NCI-H2029 (cell line): Measurements from ENCODE around the gene PTPRK.
"Not testable (repeated sequence)": the region's sequence is repeated elsewhere in the genome, so short reads cannot be mapped to it uniquely, and the experiment has no call there.

Experiments used
- DNase-seq: peaks from one replicate; lab custom pipeline; 2025; lab: John Stamatoyannopoulos, UW

PTPRK gene

GRCh38 chr6:128438393-128438792 is 82.0 kb downstream of the PTPRK start:
- no peak for DNase-seq

- no peak for DNase-seq
These were observed 82.7 kb downstream of the PTPRK start for GRCh38 chr6:128437685-128438084.

- not testable (repeated sequence) for DNase-seq
These were observed 85.6 kb downstream of the PTPRK start for GRCh38 chr6:128434752-128435151.

GRCh38 chr6:128432394-128432793 is 88.0 kb downstream of the PTPRK start:
- DNase-seq, result no peak

GRCh38 chr6:128427139-128427538 is 93.3 kb downstream of the PTPRK start:
- no peak for DNase-seq

GRCh38 chr6:128425856-128426255 is 94.5 kb downstream of the PTPRK start:
- no peak for DNase-seq

GRCh38 chr6:128422871-128423270 is 97.5 kb downstream of the PTPRK start:
- DNase-seq, result no peak

- no peak for DNase-seq
These were observed 98.2 kb downstream of the PTPRK start for GRCh38 chr6:128422200-128422599.

GRCh38 chr6:128421788-128422187 is 98.6 kb downstream of the PTPRK start:
- no peak for DNase-seq

GRCh38 chr6:128417698-128418097 is 102.7 kb downstream of the PTPRK start:
- DNase-seq, result no peak

GRCh38 chr6:128415387-128415786 is 105.0 kb downstream of the PTPRK start:
- no peak for DNase-seq

- DNase-seq, result no peak
These were observed 105.5 kb downstream of the PTPRK start for GRCh38 chr6:128414943-128415342.

- DNase-seq, result no peak
These were observed 107.1 kb downstream of the PTPRK start for GRCh38 chr6:128413291-128413690.

GRCh38 chr6:128412680-128413079 is 107.7 kb downstream of the PTPRK start:
- DNase-seq, result no peak

GRCh38 chr6:128410584-128410983 is 109.8 kb downstream of the PTPRK start:
- no peak for DNase-seq

GRCh38 chr6:128409003-128409402 is 111.4 kb downstream of the PTPRK start:
- DNase-seq, result no peak

- no peak for DNase-seq
These were observed 113.9 kb downstream of the PTPRK start for GRCh38 chr6:128406453-128406852.

GRCh38 chr6:128403618-128404444 is 116.6 kb downstream of the PTPRK start:
- DNase-seq, result no peak

- no peak for DNase-seq
These were observed 119.5 kb downstream of the PTPRK start for GRCh38 chr6:128400875-128401274.

- DNase-seq, result no peak
These were observed 122.4 kb downstream of the PTPRK start for GRCh38 chr6:128397996-128398395.

- DNase-seq, result no peak
These were observed 124.8 kb downstream of the PTPRK start for GRCh38 chr6:128395596-128395995.

GRCh38 chr6:128395188-128395587 is 125.2 kb downstream of the PTPRK start:
- no peak for DNase-seq

- no peak for DNase-seq
These were observed 126.2 kb downstream of the PTPRK start for GRCh38 chr6:128394167-128394566.
